Stimulated activated CD4-positive, alpha-beta T cell treated with anti-CD3 and anti-CD28 coated beads, Interleukin-2, amount 100 ng/mL, for 48 hours (primary cell): ENCODE measurements around the gene CYP2A13.
A peak's percentile ranks its signal among the peaks of the same experiment; 100 is the strongest.
"Not testable (repeated sequence)": the region's sequence is repeated elsewhere in the genome, so short reads cannot be mapped to it uniquely, and the experiment has no call there.

Experiments
- DNase-seq, 2 donors: peaks; one replicate each; pipeline ENCODE4 v3.0.0-alpha.2; 2020

Gene CYP2A13

GRCh38 chr19:41088151-41088550 lies at the start of gene CYP2A13:
Gene CYP2A13, plus strand, starts transcription at chr19:41088451. Its CDS starts 21 bp downstream, at chr19:41088472.
- DNase-seq: no peak

- DNase-seq: no peak
Observed at GRCh38 chr19:41039806-41040205, 48.4 kb upstream of the CYP2A13 start.

- not testable (repeated sequence) for DNase-seq
Observed at GRCh38 chr19:41045095-41045494, 43.2 kb upstream of the CYP2A13 start.

- no peak for DNase-seq
Observed at GRCh38 chr19:41050426-41050825, 37.8 kb upstream of the CYP2A13 start.

GRCh38 chr19:41052162-41052561 lies 36.1 kb upstream of the CYP2A13 start:
- not testable (repeated sequence) for DNase-seq

GRCh38 chr19:41053331-41053730 lies 34.9 kb upstream of the CYP2A13 start:
- DNase-seq: not testable (repeated sequence)

- no peak for DNase-seq
Observed at GRCh38 chr19:41064974-41065569, 23.2 kb upstream of the CYP2A13 start.

- DNase-seq: no peak
Observed at GRCh38 chr19:41076286-41076685, 12.0 kb upstream of the CYP2A13 start.

- no peak for DNase-seq
Observed at GRCh38 chr19:41083516-41083915, 4.7 kb upstream of the CYP2A13 start.

- DNase-seq: no peak
Observed at GRCh38 chr19:41085748-41086415, 2.4 kb upstream of the CYP2A13 start.

GRCh38 chr19:41089959-41090358 lies 1.7 kb downstream of the CYP2A13 start:
- no peak for DNase-seq

GRCh38 chr19:41095703-41096102 lies 7.5 kb downstream of the CYP2A13 start:
- no peak for DNase-seq

GRCh38 chr19:41096353-41096752 lies 8.1 kb downstream of the CYP2A13 start:
- DNase-seq: no peak

GRCh38 chr19:41097302-41097701 lies 9.1 kb downstream of the CYP2A13 start:
- no peak for DNase-seq

GRCh38 chr19:41098762-41099161 lies 10.5 kb downstream of the CYP2A13 start:
- no peak for DNase-seq

GRCh38 chr19:41102210-41102609 lies 14.0 kb downstream of the CYP2A13 start:
- not testable (repeated sequence) for DNase-seq

- DNase-seq: no peak
Observed at GRCh38 chr19:41106177-41106576, 17.9 kb downstream of the CYP2A13 start.

- no peak for DNase-seq
Observed at GRCh38 chr19:41111296-41111695, 23.0 kb downstream of the CYP2A13 start.

GRCh38 chr19:41111750-41112295 lies 23.6 kb downstream of the CYP2A13 start:
- DNase-seq: no peak

GRCh38 chr19:41112728-41113290 lies 24.6 kb downstream of the CYP2A13 start:
- DNase-seq: no peak

GRCh38 chr19:41114132-41114531 lies 25.9 kb downstream of the CYP2A13 start, which contains the start of gene CYP2F1:
Gene CYP2F1, plus strand, starts transcription at chr19:41114432. Its CDS starts 1,757 bp downstream, at chr19:41116189.
- no peak for DNase-seq

GRCh38 chr19:41116261-41116660 lies 28.0 kb downstream of the CYP2A13 start:
- DNase-seq: no peak

- peak in 1 of 2 donors; percentile 8 for DNase-seq
Observed at GRCh38 chr19:41120929-41121911, 33.0 kb downstream of the CYP2A13 start.
